ENCODE results near the gene NTN1. TPM values are rescaled to one million over a fixed set of nuclear protein-coding genes. Genes with fewer than 3 reads are reported as not detected.
"Not testable (repeated sequence)": the region's sequence is repeated elsewhere in the genome, so short reads cannot be mapped to it uniquely, and the experiment has no call there.

Gene NTN1
- total and polyA plus RNA-seq, 12 donors = 0.12 to 0.84 (median 0.28) TPM

- Histone ChIP-seq H3K4me3 (no peak overlapping the region), H3K36me3 (replicated peaks in 1 of 2) (no peaks in the 10 kb centered on the region), H3K9me3 (replicated peaks in 1 of 3) (no peaks in the 10 kb centered on the region), H3K4me1 (replicated peaks in 1 of 2) (no peaks in the 10 kb centered on the region), H3K27me3 (no peaks in the 10 kb centered on the region), H3K27ac (no peak overlapping the region)
- DNase-seq = no peak
- intact Hi-C loops (cut with DNase I) = no loop called here
- TF ChIP-seq POLR2A (IDR thresholded peaks at IDR 0.05) (no peak), CTCF (IDR thresholded peaks at IDR 0.05) (no peak)
- WGBS, 4 donors = 80 to 97% (median 82%) methylated on average over 1 of the region's 1 CpG
Measured at GRCh38 chr17:9101356-9101755, 80.0 kb downstream of the NTN1 start.

GRCh38 chr17:9103193-9103592, 81.9 kb downstream of the NTN1 start:
- H3K36me3 ChIP-seq (replicated peaks in 1 of 2); H3K4me3 ChIP-seq; H3K27ac ChIP-seq; H3K9me3 ChIP-seq (replicated peaks in 1 of 3); intact Hi-C loops (cut with DNase I); DNase-seq; H3K27me3 ChIP-seq; H3K4me1 ChIP-seq (replicated peaks in 1 of 2): not testable (repeated sequence)
- 68 to 92% (median 86%) methylated on average over 3 of the region's 3 CpGs for WGBS, 4 donors

- DNase-seq = no peak
- H3K4me3 ChIP-seq = no peak overlapping the region
- intact Hi-C loops (cut with DNase I) = no loop called here
- H3K9me3 ChIP-seq (replicated peaks in 1 of 3) = no peaks in the 10 kb centered on the region
- no peak for TF ChIP-seq CTCF (IDR thresholded peaks at IDR 0.05)
- WGBS, 4 donors = 79 to 89% (median 86%) methylated on average over 13 to 18 of the region's 18 CpGs
- no peaks in the 10 kb centered on the region for H3K4me1 ChIP-seq (replicated peaks in 1 of 2)
- H3K27me3 ChIP-seq = no peaks in the 10 kb centered on the region
- no peaks in the 10 kb centered on the region for H3K36me3 ChIP-seq (replicated peaks in 1 of 2)
- H3K27ac ChIP-seq = no peak overlapping the region
Measured at GRCh38 chr17:9104370-9105041, 83.2 kb downstream of the NTN1 start.

- Histone ChIP-seq H3K27me3 (no peaks in the 10 kb centered on the region), H3K27ac (no peak overlapping the region), H3K36me3 (replicated peaks in 1 of 2) (no peaks in the 10 kb centered on the region), H3K4me1 (replicated peaks in 1 of 2) (no peaks in the 10 kb centered on the region), H3K9me3 (replicated peaks in 1 of 3) (no peaks in the 10 kb centered on the region), H3K4me3 (no peak overlapping the region)
- no peak for DNase-seq
- 69 to 83% (median 76%) methylated on average over 8 to 9 of the region's 9 CpGs for WGBS, 4 donors
- intact Hi-C loops (cut with DNase I) = no loop called here
- TF ChIP-seq POLR2A (IDR thresholded peaks at IDR 0.05) (no peak), CTCF (IDR thresholded peaks at IDR 0.05) (no peak)
Measured at GRCh38 chr17:9105068-9105868, 84.0 kb downstream of the NTN1 start.

GRCh38 chr17:9106278-9106677, 85.0 kb downstream of the NTN1 start:
- H3K9me3 ChIP-seq (replicated peaks in 1 of 3); H3K27ac ChIP-seq; H3K4me1 ChIP-seq (replicated peaks in 1 of 2); H3K36me3 ChIP-seq (replicated peaks in 1 of 2); DNase-seq; intact Hi-C loops (cut with DNase I); H3K4me3 ChIP-seq; H3K27me3 ChIP-seq: not testable (repeated sequence)
- 77 to 90% (median 85%) methylated on average over 9 of the region's 9 CpGs for WGBS, 4 donors

All from adrenal gland (tissue), 12 donors.